ENCODE results near the gene TPPP3. TPM values are rescaled to one million over a fixed set of nuclear protein-coding genes. Genes with fewer than 3 reads are reported as not detected.

Gene TPPP3
- total RNA-seq, 1 experiment from 2014 or later: 0.39 TPM

GRCh38 chr16:67395105-67395457, 1.8 kb upstream of the TPPP3 start:
- H3K27ac Mint-ChIP-seq (ENCODE audit: unreplicated experiment): no peak overlapping the region
- H3K36me3 ChIP-seq (ENCODE audit: control insufficient read depth, insufficient read depth, low read length): no peaks in the 10 kb centered on the region
- no peak overlapping the region for H3K4me3 ChIP-seq (ENCODE audit: low read depth, low read length)
- peaks cover 5% of the 10 kb centered on the region for H3K36me3 Mint-ChIP-seq (ENCODE audit: insufficient read depth, unreplicated experiment)
- BruUV-seq (replicated peaks): no TSS peak
- DNase-seq: peak in 1 of 2 experiments; percentile 26
- peaks cover 20% of the 10 kb centered on the region for H3K4me1 ChIP-seq
- no peaks in the 10 kb centered on the region for H3K9me3 Mint-ChIP-seq (ENCODE audit: unreplicated experiment)
- H3K27me3 ChIP-seq (replicated peaks; ENCODE audit: control insufficient read depth, insufficient read depth, low read length): no peaks in the 10 kb centered on the region
- intact Hi-C loops (cut with micrococcal nuclease; ENCODE audit: unreplicated experiment): no loop called here
- CTCF ChIA-PET: interaction anchor here (1.1 kb wide), 1 partner anchor 36 kb away, joined by 3 read pairs; the partner anchor contains the start of gene HSD11B2
- POLR2A ChIA-PET: no interaction called here
- H3K9me3 ChIP-seq: no peaks in the 10 kb centered on the region
- peaks cover 7% of the 10 kb centered on the region for H3K4me1 Mint-ChIP-seq (ENCODE audit: low read depth, unreplicated experiment)
- TF ChIP-seq, protein P1, sequence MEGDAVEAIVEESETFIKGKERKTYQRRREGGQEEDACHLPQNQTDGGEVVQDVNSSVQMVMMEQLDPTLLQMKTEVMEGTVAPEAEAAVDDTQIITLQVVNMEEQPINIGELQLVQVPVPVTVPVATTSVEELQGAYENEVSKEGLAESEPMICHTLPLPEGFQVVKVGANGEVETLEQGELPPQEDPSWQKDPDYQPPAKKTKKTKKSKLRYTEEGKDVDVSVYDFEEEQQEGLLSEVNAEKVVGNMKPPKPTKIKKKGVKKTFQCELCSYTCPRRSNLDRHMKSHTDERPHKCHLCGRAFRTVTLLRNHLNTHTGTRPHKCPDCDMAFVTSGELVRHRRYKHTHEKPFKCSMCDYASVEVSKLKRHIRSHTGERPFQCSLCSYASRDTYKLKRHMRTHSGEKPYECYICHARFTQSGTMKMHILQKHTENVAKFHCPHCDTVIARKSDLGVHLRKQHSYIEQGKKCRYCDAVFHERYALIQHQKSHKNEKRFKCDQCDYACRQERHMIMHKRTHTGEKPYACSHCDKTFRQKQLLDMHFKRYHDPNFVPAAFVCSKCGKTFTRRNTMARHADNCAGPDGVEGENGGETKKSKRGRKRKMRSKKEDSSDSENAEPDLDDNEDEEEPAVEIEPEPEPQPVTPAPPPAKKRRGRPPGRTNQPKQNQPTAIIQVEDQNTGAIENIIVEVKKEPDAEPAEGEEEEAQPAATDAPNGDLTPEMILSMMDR (IDR thresholded peaks at IDR 0.05; ENCODE audit: insufficient read depth in 1 of 2, low read depth in 1 of 2, low read length in 1 of 2, severe bottlenecking in 1 of 2, unreplicated experiment in 1 of 2): no peak
- no peaks in the 10 kb centered on the region for H3K27me3 Mint-ChIP-seq (ENCODE audit: insufficient read depth, unreplicated experiment)
- no peak overlapping the region for H3K4me3 Mint-ChIP-seq (ENCODE audit: unreplicated experiment)

DNA sequence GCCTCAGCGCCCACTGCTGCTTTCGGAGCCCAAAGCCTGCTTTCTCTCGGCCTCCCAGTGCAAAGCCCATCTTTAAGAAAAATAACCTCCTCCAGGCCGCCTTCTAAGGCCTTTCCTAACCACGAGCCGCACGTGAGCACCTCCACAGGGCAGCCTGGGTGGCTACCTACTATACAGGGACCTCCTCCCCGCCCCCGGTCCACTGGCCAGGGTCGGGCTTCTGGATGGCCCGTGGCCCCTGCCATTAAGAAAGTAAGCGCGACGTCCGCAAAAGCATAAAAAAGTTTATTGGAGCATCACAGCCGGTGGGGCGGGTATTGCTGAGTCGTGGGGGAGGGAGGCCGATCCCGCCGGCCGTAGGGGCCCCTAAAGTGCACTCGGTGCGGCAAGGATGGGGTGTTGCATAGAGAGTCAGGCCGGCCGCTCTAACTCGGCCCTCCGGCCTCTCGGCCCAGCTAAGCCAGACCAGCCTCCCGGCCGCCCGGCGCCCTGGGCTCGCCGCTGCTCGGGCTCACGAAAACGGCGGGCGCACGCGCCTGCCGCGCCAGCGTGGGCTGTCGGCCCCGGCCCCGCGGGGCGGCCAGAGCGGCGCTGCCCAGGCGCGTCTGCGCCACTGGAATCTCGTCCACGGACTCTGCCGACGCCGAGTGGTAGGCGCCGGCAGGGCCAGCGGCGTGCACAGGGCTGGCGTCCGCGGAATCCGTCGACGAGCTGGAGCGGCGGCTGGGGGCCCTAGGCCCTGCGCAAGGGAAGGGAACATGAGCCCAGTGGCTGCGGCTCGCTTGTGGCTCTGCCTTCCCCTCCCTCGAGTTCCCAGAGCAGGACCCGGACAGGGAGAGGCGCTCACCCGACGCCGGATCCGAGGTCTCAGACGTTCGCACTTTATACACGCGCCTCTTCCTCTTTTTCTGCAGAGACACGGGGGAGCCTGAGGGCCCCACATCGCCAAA, 1.1 kb upstream of the TPPP3 start:
- peaks cover 7% of the 10 kb centered on the region for H3K4me1 Mint-ChIP-seq (ENCODE audit: low read depth, unreplicated experiment)
- peaks cover 20% of the 10 kb centered on the region for H3K4me1 ChIP-seq
- H3K27me3 Mint-ChIP-seq (ENCODE audit: insufficient read depth, unreplicated experiment): no peaks in the 10 kb centered on the region
- H3K4me3 Mint-ChIP-seq (ENCODE audit: unreplicated experiment): peak overlapping the region; percentile 28
- BruUV-seq (replicated peaks): no TSS peak
- no peaks in the 10 kb centered on the region for H3K36me3 ChIP-seq (ENCODE audit: control insufficient read depth, insufficient read depth, low read length)
- POLR2A ChIA-PET: no interaction called here
- H3K36me3 Mint-ChIP-seq (ENCODE audit: insufficient read depth, unreplicated experiment): peaks cover 5% of the 10 kb centered on the region
- intact Hi-C loops (cut with micrococcal nuclease; ENCODE audit: unreplicated experiment): no loop called here
- CTCF ChIA-PET: interaction anchor here (1.0 kb wide), 1 partner anchor 12 kb away, joined by 3 read pairs; no protein-coding TSS in a partner anchor
- TF ChIP-seq, protein P1 (IDR thresholded peaks at IDR 0.05; ENCODE audit: insufficient read depth in 1 of 2, low read depth in 1 of 2, low read length in 1 of 2, severe bottlenecking in 1 of 2, unreplicated experiment in 1 of 2): no peak
- H3K27ac Mint-ChIP-seq (ENCODE audit: unreplicated experiment): no peak overlapping the region
- peak in 1 of 2 experiments; percentile 22 for DNase-seq
- no peaks in the 10 kb centered on the region for H3K27me3 ChIP-seq (replicated peaks; ENCODE audit: control insufficient read depth, insufficient read depth, low read length)
- H3K9me3 Mint-ChIP-seq (ENCODE audit: unreplicated experiment): no peaks in the 10 kb centered on the region
- no peak overlapping the region for H3K4me3 ChIP-seq (ENCODE audit: low read depth, low read length)
- no peaks in the 10 kb centered on the region for H3K9me3 ChIP-seq

DNA sequence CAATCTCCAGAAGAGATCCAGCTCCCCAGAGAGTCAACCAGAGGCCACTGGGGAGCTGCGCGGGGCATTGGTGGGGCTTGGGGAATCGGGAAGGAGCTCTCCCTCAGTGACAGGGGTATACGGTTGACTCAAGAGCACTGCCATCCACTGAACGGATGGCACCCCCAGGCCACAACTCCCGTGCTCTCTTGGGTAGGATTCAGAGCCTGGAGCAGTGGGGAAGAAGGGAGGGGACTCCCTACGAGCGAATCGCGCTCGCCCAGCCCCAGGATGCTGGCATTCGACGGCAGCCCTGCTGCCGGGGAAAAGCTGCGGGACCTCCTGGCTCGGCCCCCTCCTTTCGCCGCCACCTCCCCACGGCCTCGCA, 473 bp upstream of the TPPP3 start:
- Mint-ChIP-seq H3K27ac (ENCODE audit: unreplicated experiment) (no peak overlapping the region), H3K27me3 (ENCODE audit: insufficient read depth, unreplicated experiment) (no peaks in the 10 kb centered on the region), H3K9me3 (ENCODE audit: unreplicated experiment) (no peaks in the 10 kb centered on the region), H3K4me1 (ENCODE audit: low read depth, unreplicated experiment) (peaks cover 7% of the 10 kb centered on the region), H3K4me3 (ENCODE audit: unreplicated experiment) (peak overlapping the region; percentile 28), H3K36me3 (ENCODE audit: insufficient read depth, unreplicated experiment) (peaks cover 5% of the 10 kb centered on the region)
- Histone ChIP-seq H3K9me3 (no peaks in the 10 kb centered on the region), H3K4me3 (ENCODE audit: low read depth, low read length) (no peak overlapping the region), H3K27me3 (replicated peaks; ENCODE audit: control insufficient read depth, insufficient read depth, low read length) (no peaks in the 10 kb centered on the region), H3K4me1 (peaks cover 20% of the 10 kb centered on the region), H3K36me3 (ENCODE audit: control insufficient read depth, insufficient read depth, low read length) (no peaks in the 10 kb centered on the region)
- ChIA-PET POLR2A (no interaction called here), CTCF (interaction anchor here (1.0 kb wide), 1 partner anchor 11 kb away, joined by 3 read pairs; no protein-coding TSS in a partner anchor)
- TF ChIP-seq, protein P1 (IDR thresholded peaks at IDR 0.05; ENCODE audit: insufficient read depth in 1 of 2, low read depth in 1 of 2, low read length in 1 of 2, severe bottlenecking in 1 of 2, unreplicated experiment in 1 of 2): no peak
- no TSS peak for BruUV-seq (replicated peaks)
- intact Hi-C loops (cut with micrococcal nuclease; ENCODE audit: unreplicated experiment): no loop called here
- peak in 1 of 2 experiments; percentile 29 for DNase-seq

Data from Caco-2 (cell line).